ENCODE results near the gene BRINP2.

The BRINP2 gene

DNA sequence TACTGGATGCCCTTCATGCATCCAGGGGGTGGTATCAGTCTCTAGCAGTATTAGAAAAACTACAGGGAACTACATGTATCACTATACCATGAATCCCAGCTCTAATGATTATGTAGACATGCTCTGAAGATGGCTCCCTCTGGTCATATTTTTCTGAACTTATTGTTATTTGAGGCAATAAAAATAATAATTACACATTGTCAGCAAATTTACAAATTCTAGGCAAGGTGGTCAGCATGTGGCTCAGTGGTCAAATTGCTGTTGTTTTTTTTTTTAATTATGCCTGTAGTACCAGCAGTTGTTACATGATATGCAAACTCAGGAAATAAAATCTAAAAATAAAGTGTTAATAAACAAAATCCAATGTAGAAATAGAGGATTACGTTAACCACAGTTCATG lies 28.7 kb upstream of the BRINP2 start:
- ChIA-PET POLR2A (no interaction called here), CTCF (no interaction called here)
- TF ChIP-seq LEF1 (IDR thresholded peaks at IDR 0.05; ENCODE audit: borderline replicate concordance), result no peak
- no peak for TF ChIP-seq TARDBP (IDR thresholded peaks at IDR 0.05)
- TF ChIP-seq L3MBTL2 (conservative IDR thresholded peaks at IDR 0.05), result no peak
- no peak for TF ChIP-seq SUZ12 (IDR thresholded peaks at IDR 0.05)
- TF ChIP-seq BHLHE40 (IDR thresholded peaks at IDR 0.05; ENCODE audit: borderline replicate concordance), result no peak
- no peak for TF ChIP-seq ZNF384 (IDR thresholded peaks at IDR 0.05)
- TF ChIP-seq CTBP1 (IDR thresholded peaks at IDR 0.05; ENCODE audit: borderline replicate concordance), result no peak
- no peak for TF ChIP-seq HDGF (IDR thresholded peaks at IDR 0.05; ENCODE audit: borderline replicate concordance)
- no peak for TF ChIP-seq SP1 (IDR thresholded peaks at IDR 0.05)
- no peak for TF ChIP-seq ELF4 (IDR thresholded peaks at IDR 0.05)
- TF ChIP-seq FOXM1 (IDR thresholded peaks at IDR 0.05; ENCODE audit: borderline replicate concordance), result no peak
- no peak for TF ChIP-seq FOXK2 (IDR thresholded peaks at IDR 0.05)
- TF ChIP-seq FOXA1 (IDR thresholded peaks at IDR 0.05), result no peak
- no peak for DNase-seq (ENCODE audit: extremely low spot score)

GRCh38 chr1:177142791-177143271 lies 27.9 kb upstream of the BRINP2 start:
- ChIA-PET POLR2A (no interaction called here), CTCF (no interaction called here)

DNA sequence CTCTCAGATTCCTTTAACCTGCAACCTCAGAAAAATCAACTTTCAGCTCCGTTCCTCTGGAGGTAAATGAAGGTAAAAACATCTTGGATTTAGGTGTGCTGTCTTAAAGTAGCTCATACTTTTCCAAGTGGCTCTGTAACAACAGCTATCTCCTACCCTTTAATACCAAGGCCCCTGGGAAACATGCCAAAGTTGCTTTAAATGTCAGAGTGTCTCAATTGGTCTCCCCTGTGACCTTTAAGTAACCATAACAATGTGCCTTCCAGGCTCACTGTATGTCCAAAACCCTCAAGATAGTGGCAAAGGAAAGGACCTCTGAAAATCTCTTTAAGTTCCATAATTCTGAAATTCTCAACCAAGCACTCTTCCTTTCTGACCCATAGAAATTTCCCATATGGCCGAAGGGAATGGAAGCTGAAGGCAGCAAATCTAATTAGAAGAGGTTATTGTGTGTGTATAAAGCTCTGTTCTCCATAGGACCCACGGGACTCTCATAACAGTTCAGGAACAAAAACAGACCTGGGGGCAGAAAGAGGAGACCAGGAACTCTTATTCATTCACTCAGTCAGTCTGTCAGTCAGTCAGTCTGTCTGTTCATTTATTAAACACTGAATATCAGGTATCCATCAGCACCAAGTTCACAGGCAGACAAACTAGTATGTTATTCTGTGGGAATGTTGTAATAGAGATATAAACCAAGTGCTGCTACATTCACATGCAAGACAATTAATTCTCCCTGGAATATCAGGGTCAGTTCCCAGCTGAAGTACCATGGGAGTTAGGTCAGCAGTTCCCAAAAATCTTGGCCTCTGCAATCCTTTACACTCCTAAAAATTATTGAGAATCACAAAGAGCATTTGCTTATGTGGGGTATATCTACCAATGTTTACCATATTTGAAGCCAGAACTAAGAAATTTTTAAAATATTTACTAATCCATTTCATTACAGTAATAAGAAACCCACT lies 25.4 kb upstream of the BRINP2 start:
- POLR2A ChIA-PET, result no interaction called here
- CTCF ChIA-PET, result no interaction called here

More at GRCh38 chr1:177142791-177143271, 27.9 kb upstream of the BRINP2 start:
- TF ChIP-seq FOXM1 (IDR thresholded peaks at IDR 0.05; ENCODE audit: borderline replicate concordance), result no peak
- no peak for TF ChIP-seq SUZ12 (IDR thresholded peaks at IDR 0.05)
- TF ChIP-seq CTBP1 (IDR thresholded peaks at IDR 0.05; ENCODE audit: borderline replicate concordance), result no peak
- TF ChIP-seq TARDBP (IDR thresholded peaks at IDR 0.05), result no peak
- TF ChIP-seq, protein P1, sequence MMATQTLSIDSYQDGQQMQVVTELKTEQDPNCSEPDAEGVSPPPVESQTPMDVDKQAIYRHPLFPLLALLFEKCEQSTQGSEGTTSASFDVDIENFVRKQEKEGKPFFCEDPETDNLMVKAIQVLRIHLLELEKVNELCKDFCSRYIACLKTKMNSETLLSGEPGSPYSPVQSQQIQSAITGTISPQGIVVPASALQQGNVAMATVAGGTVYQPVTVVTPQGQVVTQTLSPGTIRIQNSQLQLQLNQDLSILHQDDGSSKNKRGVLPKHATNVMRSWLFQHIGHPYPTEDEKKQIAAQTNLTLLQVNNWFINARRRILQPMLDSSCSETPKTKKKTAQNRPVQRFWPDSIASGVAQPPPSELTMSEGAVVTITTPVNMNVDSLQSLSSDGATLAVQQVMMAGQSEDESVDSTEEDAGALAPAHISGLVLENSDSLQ (IDR thresholded peaks at IDR 0.05), result peak; percentile 92
- TF ChIP-seq ZNF384 (IDR thresholded peaks at IDR 0.05), result peak; percentile 33; the same call in 1 of the 2 replicates
- no peak for DNase-seq (ENCODE audit: extremely low spot score)

DNA sequence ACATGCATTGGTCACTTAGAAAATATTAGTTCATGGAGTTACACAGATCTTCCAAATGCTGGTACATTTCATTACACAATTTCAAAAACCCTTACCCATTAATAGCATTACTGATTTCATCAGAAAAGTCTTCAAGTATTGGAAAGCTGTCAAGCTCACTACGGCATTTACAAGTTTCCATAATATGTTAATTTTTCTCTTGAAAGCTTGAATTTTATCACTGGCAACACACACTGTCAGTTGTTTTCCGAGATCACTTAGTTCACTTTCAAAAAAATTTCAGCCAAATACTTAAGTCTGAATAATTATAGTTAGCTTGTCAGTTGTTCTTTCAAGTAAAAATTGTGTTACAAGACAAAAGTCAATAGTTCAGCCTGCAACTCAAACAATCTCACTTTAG lies 24.3 kb upstream of the BRINP2 start:
- ChIA-PET POLR2A (no interaction called here), CTCF (interaction anchor here (1.2 kb wide), 1 partner anchor 18 kb away, joined by 3 read pairs; the partner anchor contains the start of gene ASTN1)
- no peak for DNase-seq (ENCODE audit: extremely low spot score)
- TF ChIP-seq BHLHE40 (IDR thresholded peaks at IDR 0.05; ENCODE audit: borderline replicate concordance), result no peak
- no peak for TF ChIP-seq FOXM1 (IDR thresholded peaks at IDR 0.05; ENCODE audit: borderline replicate concordance)
- no peak for TF ChIP-seq CTBP1 (IDR thresholded peaks at IDR 0.05; ENCODE audit: borderline replicate concordance)
- no peak for TF ChIP-seq ELF4 (IDR thresholded peaks at IDR 0.05)
- no peak for TF ChIP-seq L3MBTL2 (conservative IDR thresholded peaks at IDR 0.05)
- no peak for TF ChIP-seq SP1 (IDR thresholded peaks at IDR 0.05)

More for the DNA sequence above, 25.4 kb upstream of the BRINP2 start:
- TF ChIP-seq, protein P1 (IDR thresholded peaks at IDR 0.05), result peak; percentile 45
- TF ChIP-seq NFRKB (IDR thresholded peaks at IDR 0.05), result no peak
- no peak for DNase-seq (ENCODE audit: extremely low spot score)

- no peak for TF ChIP-seq BHLHE40 (IDR thresholded peaks at IDR 0.05; ENCODE audit: borderline replicate concordance)
- no peak for TF ChIP-seq CTBP1 (IDR thresholded peaks at IDR 0.05; ENCODE audit: borderline replicate concordance)
- TF ChIP-seq FOXA1 (IDR thresholded peaks at IDR 0.05), result no peak
- no peak for TF ChIP-seq SP1 (IDR thresholded peaks at IDR 0.05)
- no peak for TF ChIP-seq LEF1 (IDR thresholded peaks at IDR 0.05; ENCODE audit: borderline replicate concordance)
- TF ChIP-seq, protein P1 (IDR thresholded peaks at IDR 0.05), result no peak
- TF ChIP-seq TARDBP (IDR thresholded peaks at IDR 0.05), result no peak
- no peak for TF ChIP-seq ELF4 (IDR thresholded peaks at IDR 0.05)
- no peak for TF ChIP-seq L3MBTL2 (conservative IDR thresholded peaks at IDR 0.05)
- no peak for TF ChIP-seq NFRKB (IDR thresholded peaks at IDR 0.05)
- TF ChIP-seq SUZ12 (IDR thresholded peaks at IDR 0.05), result no peak
- no peak for TF ChIP-seq ARNT (IDR thresholded peaks at IDR 0.05)
- ChIA-PET POLR2A (no interaction called here), CTCF (no interaction called here)
- DNase-seq (ENCODE audit: extremely low spot score), result no peak
These were observed 8.5 kb upstream of the BRINP2 start for GRCh38 chr1:177162243-177162642.

DNA sequence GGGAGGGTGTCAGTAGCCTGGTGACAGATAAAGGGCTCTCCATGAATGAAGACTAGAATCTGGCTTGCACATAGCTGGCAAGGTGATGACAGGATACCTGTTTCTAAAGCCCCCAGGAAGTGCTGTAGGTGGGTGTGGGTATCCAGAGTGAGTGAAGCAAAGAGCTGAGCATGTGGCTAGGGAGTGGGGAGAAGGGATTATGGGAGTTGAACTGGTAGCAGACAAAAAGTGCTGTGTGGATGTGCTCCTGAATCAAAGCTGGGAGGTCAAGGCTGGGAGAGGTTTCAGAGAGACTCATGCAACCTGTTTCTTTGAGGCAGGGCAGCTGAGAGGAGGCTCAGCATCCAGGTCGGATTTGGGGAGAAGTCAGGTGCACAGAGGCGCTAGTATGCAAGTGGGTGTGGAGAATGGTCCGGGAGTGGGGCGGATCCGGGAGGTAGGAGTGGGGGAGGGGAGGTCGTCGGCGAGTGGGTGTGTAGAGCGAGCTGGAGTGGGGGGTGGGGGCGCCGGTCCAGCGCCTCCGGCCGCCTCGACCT lies 6.8 kb upstream of the BRINP2 start:
- ChIA-PET POLR2A (no interaction called here), CTCF (interaction anchor here (1.1 kb wide), 1 partner anchor 17 kb away, joined by 3 read pairs; no protein-coding TSS in a partner anchor)
- DNase-seq (ENCODE audit: extremely low spot score), result no peak
- TF ChIP-seq FOXA1 (IDR thresholded peaks at IDR 0.05) (no peak), SUZ12 (IDR thresholded peaks at IDR 0.05) (no peak), ELF4 (IDR thresholded peaks at IDR 0.05) (no peak), ARNT (IDR thresholded peaks at IDR 0.05) (no peak), BHLHE40 (IDR thresholded peaks at IDR 0.05; ENCODE audit: borderline replicate concordance) (no peak), CTBP1 (IDR thresholded peaks at IDR 0.05; ENCODE audit: borderline replicate concordance) (no peak), SP1 (IDR thresholded peaks at IDR 0.05) (no peak), TARDBP (IDR thresholded peaks at IDR 0.05) (no peak), LEF1 (IDR thresholded peaks at IDR 0.05; ENCODE audit: borderline replicate concordance) (no peak), NFRKB (IDR thresholded peaks at IDR 0.05) (no peak), L3MBTL2 (conservative IDR thresholded peaks at IDR 0.05) (no peak)
- TF ChIP-seq, protein P1 (IDR thresholded peaks at IDR 0.05), result no peak

All from HEK293T (cell line).